HL-60/S4 treated with phorbol 12-myristate 13-acetate at 8.2 ng/mL for 4 days and 3 days (cell line): ENCODE measurements around the gene SHLD1.
"Not testable (repeated sequence)": the region's sequence is repeated elsewhere in the genome, so short reads cannot be mapped to it uniquely, and the experiment has no call there.

Experiments
- in situ Hi-C: fragments of 300-500 bp; cut with MboI; formaldehyde crosslinking; loops from 2 replicates; pipeline ENCODE4 v1.15.0; 2022; ENCODE audit warnings: low sequenced_read_pairs

The SHLD1 gene

DNA sequence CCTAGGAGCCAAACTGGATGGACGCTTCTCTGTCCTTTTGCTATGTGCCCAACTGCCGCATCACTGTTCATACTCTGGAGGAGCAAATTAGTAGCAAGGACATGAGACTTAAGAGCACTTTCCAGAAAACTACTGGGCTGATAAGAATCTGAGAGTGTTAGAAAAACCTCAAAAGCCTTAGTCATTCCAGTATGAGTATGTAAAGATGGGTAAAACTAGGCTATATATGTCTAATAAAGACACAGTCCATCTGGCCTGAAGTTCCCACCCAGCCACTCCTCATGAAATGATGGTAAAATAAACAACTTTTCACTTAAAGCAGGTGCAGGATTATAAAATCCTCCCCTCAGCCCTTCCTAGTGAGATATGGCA lies 30.6 kb downstream of the SHLD1 start:
- in situ Hi-C loops: loop anchor here (10.0 kb wide), 1 partner anchor 206 kb away; no protein-coding TSS in a partner anchor

DNA sequence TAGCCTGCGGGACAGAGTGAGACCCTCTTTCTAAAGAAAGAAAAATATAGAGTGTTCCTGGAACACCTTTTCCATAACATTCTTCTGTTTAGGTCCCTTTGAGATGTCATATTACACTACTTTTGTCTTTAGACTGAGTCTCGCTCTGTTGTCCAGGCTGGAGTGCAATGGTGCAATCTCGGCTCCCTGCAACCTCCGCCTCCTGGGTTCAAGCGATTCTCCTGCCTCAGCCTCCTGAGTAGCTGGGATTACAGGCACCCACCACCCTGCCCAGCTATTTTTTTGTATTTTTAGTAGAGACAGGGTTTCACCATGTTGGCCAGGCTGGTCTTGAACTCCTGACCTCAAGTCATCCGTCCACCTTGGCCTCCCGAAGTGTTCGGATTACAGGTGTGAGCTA lies 31.2 kb downstream of the SHLD1 start:
- in situ Hi-C loops: loop anchor here (10.0 kb wide), 1 partner anchor 207 kb away; no protein-coding TSS in a partner anchor

- in situ Hi-C loops: loop anchor here (10.0 kb wide), 1 partner anchor 207 kb away; no protein-coding TSS in a partner anchor
These were observed 31.9 kb downstream of the SHLD1 start for GRCh38 chr20:5781798-5782750.

DNA sequence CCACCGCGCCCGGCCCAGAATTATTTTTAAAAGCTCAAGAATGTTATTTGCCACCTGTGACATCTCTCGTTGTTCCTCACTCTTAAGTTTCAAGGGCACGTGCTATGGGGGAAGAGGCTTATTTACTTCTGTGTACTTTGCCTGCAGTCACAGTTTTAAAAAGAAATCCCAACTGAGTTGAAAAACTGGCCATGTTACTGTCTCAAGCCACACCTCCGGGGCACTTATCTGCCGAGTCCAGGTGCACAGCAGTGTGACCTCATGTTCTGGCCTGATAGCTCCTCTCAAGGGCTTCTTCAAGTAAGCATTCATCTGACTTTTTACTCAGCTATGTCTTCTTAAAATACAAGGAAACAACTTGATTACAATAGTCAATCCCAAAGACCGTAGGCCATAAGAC lies 34.5 kb downstream of the SHLD1 start:
- in situ Hi-C loops: loop anchor here (10.0 kb wide), 1 partner anchor 210 kb away; no protein-coding TSS in a partner anchor

DNA sequence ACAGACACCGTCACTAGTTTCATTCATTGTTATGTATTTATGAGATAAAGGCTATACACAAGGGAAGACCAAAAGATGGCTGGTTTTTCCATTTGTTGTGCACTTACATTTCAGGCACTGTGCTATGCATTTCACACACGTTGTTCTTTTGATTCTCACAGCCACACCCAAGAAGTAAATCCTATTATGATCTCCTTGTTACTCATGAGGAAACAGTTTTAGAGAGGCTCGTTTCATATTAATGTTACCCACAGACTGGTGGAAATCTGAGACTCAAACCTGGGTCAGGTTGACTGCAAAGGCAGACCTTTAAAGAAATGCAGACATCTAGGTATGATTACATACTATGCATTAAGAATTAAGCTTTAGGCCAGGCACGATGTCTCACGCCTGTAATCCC lies 34.9 kb downstream of the SHLD1 start:
- in situ Hi-C loops: loop anchor here (10.0 kb wide), 1 partner anchor 210 kb away; no protein-coding TSS in a partner anchor

DNA sequence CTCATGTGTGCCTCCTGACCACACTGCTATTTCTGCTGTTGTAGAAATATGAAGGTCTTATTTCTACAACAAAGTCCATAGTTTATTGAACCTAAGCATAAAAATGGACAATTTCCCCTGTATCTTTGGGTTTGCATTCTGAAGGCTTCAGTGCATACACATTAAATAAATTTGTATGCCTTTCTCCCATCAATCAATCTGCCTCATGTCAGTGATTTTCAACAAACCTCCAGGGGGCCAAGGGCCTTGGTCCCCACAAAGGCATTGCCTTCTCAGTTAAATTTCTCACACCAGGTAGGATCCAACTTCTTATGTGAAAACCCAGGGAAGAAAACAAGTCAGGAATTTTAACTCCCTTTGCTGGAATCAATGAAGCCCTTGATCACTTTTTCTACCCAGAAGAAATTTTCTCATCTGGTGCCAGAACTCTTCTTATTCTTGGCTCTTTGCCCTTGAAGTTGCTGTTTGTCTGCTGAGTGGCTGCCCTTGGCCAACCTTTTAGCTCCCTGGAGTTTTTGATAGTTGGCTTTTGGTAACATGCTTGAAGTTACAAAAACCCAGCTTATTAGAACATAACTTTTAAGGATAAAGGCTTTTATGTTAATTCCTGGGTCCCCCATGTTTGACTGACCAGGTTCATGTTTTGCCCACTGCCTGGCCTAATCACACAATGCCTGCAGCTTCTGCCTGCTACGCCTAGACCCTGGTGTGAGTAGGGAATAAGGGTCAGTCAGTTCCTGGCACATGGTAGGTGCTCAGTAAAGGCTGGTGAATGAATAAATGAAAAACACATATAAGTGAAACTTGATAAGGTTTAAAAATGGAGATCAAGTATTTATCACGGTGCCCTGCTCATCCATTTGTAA lies 37.0 kb downstream of the SHLD1 start:
- in situ Hi-C loops: loop anchor here (10.0 kb wide), 1 partner anchor 212 kb away; no protein-coding TSS in a partner anchor

DNA sequence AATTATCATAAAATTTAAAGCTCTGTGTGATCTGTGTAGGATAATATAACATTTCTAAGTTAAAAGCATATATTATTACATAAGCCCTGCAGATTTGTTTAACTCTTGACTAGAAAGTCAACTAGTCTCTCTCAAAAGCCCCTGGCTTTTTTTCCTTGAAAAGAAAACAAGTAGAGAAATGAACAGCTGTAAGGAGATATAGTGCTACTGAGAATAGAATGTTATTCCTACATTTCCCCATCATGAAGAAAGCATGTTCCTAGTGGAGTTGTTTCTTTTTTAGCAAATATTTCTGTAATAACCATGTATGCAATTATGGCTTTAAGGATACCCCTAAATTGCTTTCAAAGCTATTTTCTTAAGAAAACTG lies 37.6 kb downstream of the SHLD1 start:
- in situ Hi-C loops: loop anchor here (10.0 kb wide), 1 partner anchor 213 kb away; no protein-coding TSS in a partner anchor

- in situ Hi-C loops: loop anchor here (10.0 kb wide), 1 partner anchor 214 kb away; no protein-coding TSS in a partner anchor
These were observed 38.2 kb downstream of the SHLD1 start for GRCh38 chr20:5788385-5788895.

GRCh38 chr20:5789827-5790226 lies 39.6 kb downstream of the SHLD1 start:
- in situ Hi-C loops: loop anchor here (10.0 kb wide), 1 partner anchor 215 kb away; no protein-coding TSS in a partner anchor

DNA sequence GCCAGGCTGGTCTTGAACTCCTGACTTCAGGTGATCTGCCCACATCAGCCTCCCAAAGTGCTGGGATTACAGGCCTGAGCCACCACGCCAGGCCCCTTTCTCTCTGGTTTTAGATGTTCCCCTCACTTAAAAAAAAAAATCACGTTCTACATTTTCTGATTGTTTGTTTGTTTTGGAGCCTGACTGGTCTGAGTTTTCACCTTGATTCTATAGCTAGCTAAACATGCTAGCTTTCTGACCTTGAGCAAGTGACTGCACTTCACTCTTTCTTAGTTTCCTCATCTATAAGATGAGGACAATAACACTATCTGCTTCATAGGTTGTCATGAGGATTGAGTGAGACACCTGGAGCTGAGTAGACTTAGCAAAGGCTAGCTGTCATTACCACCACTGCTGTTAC lies 43.7 kb downstream of the SHLD1 start:
- in situ Hi-C loops: no loop called here

- in situ Hi-C loops: no loop called here
These were observed 46.3 kb downstream of the SHLD1 start for GRCh38 chr20:5796331-5797040.

DNA sequence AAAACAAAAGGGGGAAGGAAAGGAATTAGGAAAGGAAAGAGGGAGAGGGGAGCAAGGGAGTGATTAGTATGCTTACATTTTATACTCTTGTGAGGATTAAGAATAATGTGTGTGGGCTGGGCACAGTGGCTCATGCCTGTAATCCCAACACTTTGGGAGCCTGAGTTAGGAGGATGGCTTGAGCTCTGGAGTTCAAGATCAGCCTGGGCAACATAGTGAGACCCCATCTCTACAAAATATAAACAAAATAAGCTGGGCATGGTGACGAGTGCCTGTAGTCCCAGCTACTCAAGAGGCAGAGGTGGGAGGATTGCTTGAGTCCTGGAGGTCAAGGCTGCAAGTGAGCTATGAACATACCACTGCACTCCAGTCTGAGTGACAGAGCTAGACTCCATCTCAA lies 47.0 kb downstream of the SHLD1 start:
- in situ Hi-C loops: no loop called here

DNA sequence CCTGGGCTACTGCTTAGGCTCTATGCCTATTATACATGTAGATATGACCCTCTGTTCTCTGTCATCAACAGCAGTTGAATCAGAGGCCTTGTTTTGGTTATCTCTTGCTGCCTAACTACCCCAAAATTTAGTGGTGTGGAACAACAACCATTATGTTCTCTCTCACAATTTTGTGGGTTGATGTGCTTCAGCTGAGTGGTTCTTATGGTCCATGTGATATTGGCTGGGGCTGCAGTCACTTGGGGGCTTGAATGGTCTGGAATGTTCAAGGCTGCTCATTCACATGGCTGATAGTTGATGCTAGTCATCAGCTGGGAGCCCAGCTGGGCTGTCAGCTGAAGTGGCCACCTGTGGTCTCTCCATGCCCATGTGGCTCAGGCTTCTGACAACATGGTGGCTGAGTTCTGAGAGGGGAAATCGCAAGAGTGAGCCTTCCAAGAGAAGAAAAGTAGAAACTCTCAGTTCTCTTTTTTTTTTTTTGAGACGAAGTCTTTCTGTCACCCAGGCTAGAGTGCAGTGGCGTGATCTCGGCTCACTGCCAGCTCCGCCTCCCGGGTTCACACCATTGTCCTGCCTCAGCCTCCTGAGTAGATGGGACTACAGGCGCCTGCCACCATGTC lies 47.8 kb downstream of the SHLD1 start:
- in situ Hi-C loops: no loop called here

- in situ Hi-C loops: not testable (repeated sequence)
These were observed 53.6 kb downstream of the SHLD1 start for GRCh38 chr20:5803754-5804303.

DNA sequence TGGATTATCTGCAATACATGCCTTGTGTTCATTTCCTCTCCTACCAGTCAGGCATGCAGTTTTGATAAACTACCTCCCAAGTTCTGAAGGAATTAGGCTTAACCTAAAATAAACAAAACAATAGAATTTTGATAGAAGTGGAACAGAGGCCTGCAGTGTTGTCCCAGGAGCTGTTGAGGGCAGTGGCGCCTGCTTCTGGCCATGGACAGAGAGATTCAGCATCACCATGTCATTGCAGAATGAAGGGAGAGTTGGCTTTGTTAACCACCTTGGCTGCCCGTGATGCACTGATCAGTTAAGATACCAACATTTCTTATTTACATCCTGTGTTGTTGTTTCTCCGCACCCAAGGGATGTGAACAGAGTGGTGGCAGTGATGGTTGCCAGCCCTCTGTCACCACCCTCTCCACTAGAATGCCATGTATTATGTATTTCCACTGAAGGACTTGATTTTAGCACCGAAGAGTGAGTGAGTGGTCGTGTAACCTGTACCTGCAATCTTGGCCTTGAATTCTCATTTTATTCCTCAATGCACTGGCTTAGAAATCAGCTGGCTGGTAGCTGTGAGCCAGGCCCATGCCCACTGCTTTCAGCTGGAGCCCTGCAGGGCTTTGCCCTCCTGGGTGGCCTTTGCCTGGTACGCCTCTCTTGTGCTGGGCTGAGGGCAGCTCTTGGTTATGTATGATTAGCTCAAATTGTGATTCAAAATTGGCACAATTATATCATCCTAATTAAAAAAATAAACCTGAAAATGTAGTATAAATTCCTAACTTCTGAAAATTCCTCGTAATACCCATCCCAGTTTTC lies 56.5 kb downstream of the SHLD1 start:
- in situ Hi-C loops: no loop called here

DNA sequence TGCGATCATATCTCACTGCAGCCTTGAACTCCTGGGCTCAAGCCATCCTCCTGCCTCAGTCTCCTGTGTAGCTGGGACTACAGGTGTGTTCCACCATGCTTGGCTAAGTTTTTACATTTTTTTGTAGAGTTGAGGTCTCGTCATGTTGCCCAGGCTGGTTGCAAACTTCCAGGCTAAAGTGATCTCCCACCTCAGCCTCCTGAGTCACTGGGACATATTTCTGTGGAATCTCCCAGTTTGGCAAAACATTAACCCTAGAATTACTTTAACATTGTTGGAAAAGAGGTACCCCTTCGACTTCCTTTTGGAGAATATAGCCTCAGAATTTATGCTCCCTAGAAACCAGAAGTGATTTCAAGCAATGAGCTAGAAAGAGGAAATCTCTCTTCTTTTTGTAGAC lies 57.2 kb downstream of the SHLD1 start:
- in situ Hi-C loops: no loop called here

DNA sequence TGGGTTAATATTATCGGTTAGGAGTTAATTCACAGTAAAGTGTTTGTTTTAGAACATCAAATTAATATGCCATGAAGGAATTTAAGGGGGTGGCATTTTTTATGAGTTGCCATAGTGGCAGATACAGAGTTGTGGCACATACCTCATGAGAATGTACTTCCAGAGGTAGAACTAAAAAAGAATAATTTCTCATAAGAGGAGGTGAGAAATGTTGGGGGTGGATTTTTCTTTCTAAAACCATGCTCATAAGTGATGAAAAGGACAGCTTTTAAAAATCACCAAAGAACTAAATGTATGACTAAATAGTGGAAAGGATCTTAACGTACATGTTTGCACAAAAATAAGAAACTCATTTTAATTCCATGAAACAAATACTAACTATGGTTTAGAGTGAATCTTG lies 58.7 kb downstream of the SHLD1 start:
- in situ Hi-C loops: no loop called here

- in situ Hi-C loops: no loop called here
These were observed 59.3 kb downstream of the SHLD1 start for GRCh38 chr20:5809495-5809894.
